NCI-H446 treated with DMSO at 0.1 percent for 48 hours (cell line): ENCODE results near the gene PLPPR3.
A peak's percentile ranks its signal among the peaks of the same experiment; 100 is the strongest.

ENCODE experiments used
- DNase-seq: peaks from one replicate; lab custom pipeline; 2025; lab: John Stamatoyannopoulos, UW

PLPPR3 gene

GRCh38 chr19:807627-808422 lies 13.9 kb downstream of the PLPPR3 start:
- DNase-seq = no peak

- no peak for DNase-seq
These were observed 14.8 kb downstream of the PLPPR3 start for GRCh38 chr19:806815-807421.

GRCh38 chr19:805600-806550 lies 15.9 kb downstream of the PLPPR3 start:
- no peak for DNase-seq

DNA sequence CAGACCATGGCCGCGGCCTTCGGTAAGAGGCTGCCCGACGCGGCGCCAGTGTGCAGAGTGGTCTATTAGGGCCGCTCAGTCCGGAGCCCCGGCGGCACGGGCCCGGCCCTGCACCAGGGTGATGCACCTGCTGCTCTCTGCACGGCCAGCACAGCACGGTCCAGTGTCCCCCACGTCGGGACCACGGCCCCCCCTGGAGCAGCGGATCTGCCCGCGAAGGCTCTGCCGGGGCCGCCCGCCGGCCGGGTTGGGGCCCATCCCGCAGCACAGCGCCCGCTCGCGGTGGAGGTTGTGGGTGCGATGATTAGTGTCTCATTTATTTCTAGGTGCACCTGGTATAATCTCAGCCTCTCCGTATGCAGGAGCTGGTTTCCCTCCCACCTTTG lies 16.6 kb downstream of the PLPPR3 start:
- DNase-seq = no peak

DNA sequence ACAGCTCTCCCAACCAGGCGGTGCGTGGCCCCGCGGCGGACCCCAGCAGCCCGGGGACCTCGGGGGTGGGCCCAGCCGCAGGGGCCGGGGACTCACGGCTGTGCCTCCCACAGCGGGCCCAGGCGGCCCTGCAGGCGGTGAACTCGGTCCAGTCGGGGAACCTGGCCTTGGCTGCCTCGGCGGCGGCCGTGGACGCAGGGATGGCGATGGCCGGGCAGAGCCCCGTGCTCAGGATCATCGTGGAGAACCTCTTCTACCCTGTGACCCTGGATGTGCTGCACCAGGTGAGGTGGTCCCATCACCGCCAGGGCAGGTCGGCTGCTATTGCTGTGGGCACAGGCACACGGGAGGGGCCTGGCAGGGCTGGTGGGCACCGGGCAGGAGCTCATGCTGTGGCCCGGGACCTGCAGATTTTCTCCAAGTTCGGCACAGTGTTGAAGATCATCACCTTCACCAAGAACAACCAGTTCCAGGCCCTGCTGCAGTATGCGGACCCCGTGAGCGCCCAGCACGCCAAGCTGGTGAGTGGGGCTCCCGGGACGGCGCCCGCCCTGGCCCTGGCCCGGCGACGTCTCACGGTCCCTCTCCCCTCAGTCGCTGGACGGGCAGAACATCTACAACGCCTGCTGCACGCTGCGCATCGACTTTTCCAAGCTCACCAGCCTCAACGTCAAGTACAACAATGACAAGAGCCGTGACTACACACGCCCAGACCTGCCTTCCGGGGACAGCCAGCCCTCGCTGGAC lies 17.2 kb downstream of the PLPPR3 start:
- no peak for DNase-seq

- DNase-seq = no peak
These were observed 17.9 kb downstream of the PLPPR3 start for GRCh38 chr19:803686-804418.

GRCh38 chr19:803099-803561 lies 18.6 kb downstream of the PLPPR3 start:
- no peak for DNase-seq

- no peak for DNase-seq
These were observed 19.2 kb downstream of the PLPPR3 start for GRCh38 chr19:802498-803098.

GRCh38 chr19:801861-802497 lies 19.8 kb downstream of the PLPPR3 start:
- DNase-seq = no peak

GRCh38 chr19:801030-801860 lies 20.5 kb downstream of the PLPPR3 start:
- peak; percentile 15 for DNase-seq

DNA sequence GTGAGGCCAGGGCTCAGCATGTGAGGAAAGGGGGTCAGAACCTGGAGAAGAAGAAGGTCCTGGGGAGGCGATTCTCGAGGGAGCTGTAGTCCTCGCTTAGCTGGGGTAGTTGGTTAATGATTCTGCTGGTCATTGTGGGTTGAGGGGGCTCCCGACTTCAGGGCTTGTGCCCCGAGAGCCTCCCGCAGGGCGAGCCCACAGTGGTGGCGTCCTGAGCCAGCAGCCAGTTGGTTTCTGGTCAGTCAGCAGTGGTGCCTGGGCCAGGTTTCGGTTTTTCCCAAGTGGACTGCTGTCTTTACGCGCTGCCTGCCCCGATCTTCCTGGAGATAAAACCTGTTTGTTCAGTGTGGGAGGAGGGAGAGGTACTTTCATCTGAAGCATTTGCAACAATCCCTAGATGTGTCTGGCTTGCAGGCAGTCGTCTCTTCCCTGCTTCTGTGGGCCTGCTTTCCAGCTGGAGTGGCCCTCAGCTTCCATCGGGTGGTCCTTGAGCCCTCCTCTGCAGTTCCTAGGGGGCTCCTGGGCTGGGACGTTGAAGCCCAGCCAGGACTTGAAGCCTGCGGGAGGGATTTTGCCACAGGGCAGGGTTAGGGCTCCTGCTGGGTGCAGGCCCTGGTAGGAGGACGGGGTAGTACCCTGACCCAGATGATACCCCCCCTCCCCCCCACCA lies 21.3 kb downstream of the PLPPR3 start:
- DNase-seq = no peak

- no peak for DNase-seq
These were observed 22.5 kb downstream of the PLPPR3 start for GRCh38 chr19:799076-799881.

DNA sequence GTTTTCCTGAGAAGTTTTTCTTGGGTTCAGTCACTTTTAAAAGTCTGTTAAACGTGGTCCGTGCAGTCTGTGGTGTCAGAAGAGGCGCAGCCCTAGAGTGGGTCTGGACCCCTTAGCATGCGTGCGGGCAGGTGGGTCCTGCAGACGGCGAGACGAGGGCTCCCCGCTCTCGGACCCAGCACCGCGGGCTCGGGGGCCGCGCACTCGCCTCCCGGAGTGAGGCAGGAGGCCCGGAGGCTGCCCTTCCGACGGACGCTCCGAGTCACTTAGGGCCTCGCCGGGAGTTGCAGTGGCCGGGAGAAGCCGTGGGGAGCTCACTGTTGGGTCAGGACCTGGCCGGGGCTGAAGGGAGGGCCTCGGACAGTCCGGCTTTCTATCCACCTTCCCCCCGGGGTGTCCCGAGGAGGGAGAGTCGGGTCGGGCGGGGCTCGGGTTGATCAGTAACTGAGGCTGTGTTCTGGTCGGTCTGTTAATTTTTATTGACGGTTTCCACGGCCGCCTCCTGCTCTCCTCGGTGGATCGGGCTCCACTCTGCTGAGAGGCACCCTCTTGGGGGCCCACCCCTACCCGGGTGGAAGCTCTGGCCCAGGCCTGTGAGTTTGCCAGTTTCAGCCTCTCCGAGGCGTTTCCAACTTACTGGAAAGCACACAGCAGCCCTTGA lies 23.2 kb downstream of the PLPPR3 start:
- DNase-seq = no peak

GRCh38 chr19:797528-798414 lies 24.0 kb downstream of the PLPPR3 start:
- peak; percentile 77 for DNase-seq

DNA sequence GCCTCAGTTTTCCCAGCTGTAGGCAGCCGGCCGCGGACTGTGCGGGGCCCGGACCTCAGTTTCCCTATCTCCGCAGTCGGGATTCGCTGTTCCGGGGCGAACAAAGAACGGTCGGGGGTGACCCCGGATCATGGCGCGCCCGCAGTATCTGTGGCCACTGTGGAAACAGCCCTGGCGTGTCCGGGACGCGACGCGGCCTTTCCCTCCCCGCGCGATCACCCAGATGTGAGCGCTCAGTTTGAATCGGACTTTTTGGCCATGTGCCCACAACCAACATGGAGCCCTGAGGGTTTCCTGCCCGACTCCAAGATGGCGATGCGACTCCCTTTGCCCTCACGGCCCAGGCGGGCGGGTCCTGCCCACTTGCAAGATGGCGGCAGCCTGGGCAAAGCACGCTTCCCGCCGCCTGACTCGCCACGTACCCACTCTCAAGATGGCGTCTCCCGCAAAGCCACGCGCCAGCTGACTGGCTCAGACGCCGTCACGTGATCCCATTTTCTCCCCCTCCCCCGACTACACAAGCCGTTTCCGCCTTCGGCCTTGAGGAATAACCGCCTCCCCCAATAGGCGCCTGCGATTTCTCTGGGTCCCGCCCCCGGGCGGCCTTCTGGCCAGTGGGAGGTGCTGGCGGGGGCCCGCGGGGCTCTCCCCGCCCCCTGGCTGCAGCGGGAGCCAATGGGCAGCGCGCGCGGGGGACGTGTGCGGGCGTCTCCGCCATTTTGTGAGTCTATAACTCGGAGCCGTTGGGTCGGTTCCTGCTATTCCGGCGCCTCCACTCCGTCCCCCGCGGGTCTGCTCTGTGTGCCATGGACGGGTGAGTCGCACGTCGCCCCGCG lies 24.8 kb downstream of the PLPPR3 start, which contains the start of gene PTBP1:
PTBP1 (plus strand) TSS at position 761 of the 836 bp plus-strand sequence; CDS start at position 807, 46 bp downstream.
- peak; percentile 100 for DNase-seq
